GM10266 (cell line): Measurements from ENCODE around the gene SIAH1.
"Not testable (repeated sequence)": the region's sequence is repeated elsewhere in the genome, so short reads cannot be mapped to it uniquely, and the experiment has no call there.

Source experiments
- DNase-seq: peaks from one replicate; pipeline ENCODE4 v3.0.0; 2012; ENCODE audit errors: extremely low spot score
- CTCF ChIP-seq: IDR thresholded peaks from 2 replicates; pipeline ENCODE4 v1.5.1; 2012; ENCODE audit warnings: mild to moderate bottlenecking, low read depth; ENCODE audit not compliant: control insufficient read depth, insufficient read depth; ENCODE audit errors: missing control alignments

Gene SIAH1

GRCh38 chr16:48323783-48324775, 61.1 kb downstream of the SIAH1 start:
- DNase-seq = no peak
- TF ChIP-seq CTCF = no peak

DNA sequence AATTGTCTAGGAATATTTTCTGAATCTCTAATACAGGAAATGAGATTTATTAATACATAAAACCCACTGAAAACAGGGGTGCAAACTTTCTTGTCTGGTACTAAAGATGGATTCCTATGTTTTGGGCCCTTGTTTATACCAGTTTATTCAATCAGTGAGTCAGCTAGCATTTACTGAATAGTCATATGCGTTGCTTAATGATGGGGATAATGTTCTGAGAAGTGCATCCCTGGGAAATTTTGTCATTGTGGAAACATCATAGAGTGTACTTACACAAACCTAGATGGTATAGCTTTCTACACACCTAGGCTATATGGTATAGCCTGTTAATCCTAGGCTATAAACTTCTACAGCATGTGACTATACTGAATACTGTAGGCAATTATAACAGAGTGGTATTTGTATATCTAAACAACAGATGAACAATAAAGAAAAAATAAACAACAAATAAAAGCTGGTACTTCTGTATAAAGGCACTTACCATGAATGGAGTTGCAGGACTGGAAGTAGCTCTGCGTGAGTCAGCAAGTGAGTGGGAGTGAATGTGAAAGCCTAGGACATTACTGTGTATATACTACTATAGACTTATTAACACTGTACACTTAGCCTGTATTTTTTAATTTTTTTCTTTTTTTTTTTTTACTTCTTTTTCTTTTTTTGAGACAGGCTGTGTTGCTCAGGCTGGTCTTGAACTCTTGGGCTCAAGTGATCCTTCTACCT, 63.7 kb downstream of the SIAH1 start:
- no peak for TF ChIP-seq CTCF
- DNase-seq = no peak

DNA sequence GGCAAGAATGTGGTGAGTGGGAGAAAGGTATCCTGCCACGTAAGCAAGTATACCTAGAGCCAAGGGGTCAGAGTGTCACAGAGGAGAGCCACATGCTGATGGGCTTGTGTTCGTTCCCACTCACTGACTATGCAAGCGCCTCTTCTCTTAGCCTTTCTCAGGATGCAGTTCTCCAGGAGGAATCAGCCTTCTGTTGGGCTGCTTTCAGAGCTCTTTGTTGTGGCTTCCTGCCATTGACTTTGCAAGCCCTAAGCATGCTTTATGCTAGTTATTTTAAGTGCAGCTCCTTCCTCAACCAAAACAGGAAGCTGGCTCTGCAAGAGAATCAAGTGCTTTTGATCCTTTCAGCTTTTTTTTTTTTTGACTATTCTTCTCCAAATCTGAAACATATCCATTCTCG, 66.6 kb downstream of the SIAH1 start:
- TF ChIP-seq CTCF = no peak
- peak; percentile 14 for DNase-seq

GRCh38 chr16:48317614-48318315, 67.4 kb downstream of the SIAH1 start:
- DNase-seq = no peak
- no peak for TF ChIP-seq CTCF

GRCh38 chr16:48317026-48317425, 68.2 kb downstream of the SIAH1 start:
- TF ChIP-seq CTCF = no peak
- DNase-seq = no peak

- not testable (repeated sequence) for DNase-seq
These were observed 71.3 kb downstream of the SIAH1 start for GRCh38 chr16:48313905-48314304.

DNA sequence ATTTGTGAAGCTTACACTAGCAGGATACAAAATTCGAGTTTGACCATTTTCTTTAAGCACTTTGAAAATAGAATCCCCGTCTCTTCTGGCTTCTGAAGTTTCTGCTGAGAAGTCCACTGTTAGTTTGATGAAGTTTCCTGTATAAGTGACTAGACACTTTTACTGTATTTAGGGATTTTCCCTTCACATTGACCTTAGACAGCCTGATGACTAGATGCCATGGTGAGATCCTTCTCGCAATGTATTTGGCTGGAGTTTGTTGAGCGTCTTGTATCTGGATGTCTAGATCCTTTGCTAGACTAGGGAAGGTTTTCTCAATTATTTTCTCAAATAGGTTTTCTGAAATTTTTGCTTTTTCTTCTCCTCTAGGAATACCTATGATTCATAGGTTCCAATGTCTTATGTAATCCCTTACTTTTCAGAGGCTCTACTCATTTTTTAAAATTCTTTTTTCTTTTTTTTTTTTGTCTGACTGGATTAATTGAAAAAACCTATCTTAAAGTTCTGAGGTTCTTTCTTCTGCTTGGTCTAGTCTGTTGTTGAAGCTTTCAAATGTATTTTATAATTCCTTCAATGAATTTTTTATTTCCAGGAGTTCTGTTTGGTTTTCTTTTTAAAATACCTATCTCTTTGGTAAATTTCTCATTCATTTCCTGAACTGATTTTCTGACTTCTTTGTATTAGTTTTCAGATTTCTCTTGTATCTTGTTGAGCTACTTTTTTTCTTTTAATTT, 74.1 kb downstream of the SIAH1 start:
- TF ChIP-seq CTCF = no peak
- DNase-seq = no peak
